ENCODE measurements around the gene PNN. TPM values are rescaled to one million over a fixed set of nuclear protein-coding genes. Genes with fewer than 3 reads are reported as not detected.

The PNN gene
- total RNA-seq, 3 donors from 2014 or later: 31.8 to 50.8 (median 47.4) TPM

DNA sequence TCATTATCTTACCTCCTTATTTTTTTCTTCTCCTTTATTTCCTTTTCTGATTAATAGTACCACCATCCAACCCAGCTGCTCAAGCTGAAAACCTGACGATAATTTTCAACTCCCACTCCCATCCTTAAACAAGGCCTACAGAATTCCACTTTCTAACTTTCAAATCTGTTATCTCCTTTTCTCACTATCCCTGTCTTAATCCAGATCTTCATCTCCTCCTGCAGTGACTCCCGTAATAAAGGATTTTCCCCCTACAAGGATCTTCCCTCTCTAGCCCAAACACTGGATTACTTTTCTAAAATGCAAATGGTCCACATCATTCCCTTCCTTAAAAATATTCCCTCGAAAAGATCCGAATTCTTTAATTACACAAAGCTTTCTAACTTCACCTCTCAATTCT, 6.5 kb upstream of the PNN start:
- Histone ChIP-seq H3K36me3 (no peaks in the 10 kb centered on the region), H3K27ac (no peak overlapping the region), H3K27me3 (no peaks in the 10 kb centered on the region), H3K9me3 (no peaks in the 10 kb centered on the region), H3K4me1 (no peaks in the 10 kb centered on the region), H3K4me3 (peak overlapping the region; percentile 79 to 92 (median 85))
- intact Hi-C loops (cut with DNase I; ENCODE audit: low total_unique reads): no loop called here
- TF ChIP-seq, protein P1, sequence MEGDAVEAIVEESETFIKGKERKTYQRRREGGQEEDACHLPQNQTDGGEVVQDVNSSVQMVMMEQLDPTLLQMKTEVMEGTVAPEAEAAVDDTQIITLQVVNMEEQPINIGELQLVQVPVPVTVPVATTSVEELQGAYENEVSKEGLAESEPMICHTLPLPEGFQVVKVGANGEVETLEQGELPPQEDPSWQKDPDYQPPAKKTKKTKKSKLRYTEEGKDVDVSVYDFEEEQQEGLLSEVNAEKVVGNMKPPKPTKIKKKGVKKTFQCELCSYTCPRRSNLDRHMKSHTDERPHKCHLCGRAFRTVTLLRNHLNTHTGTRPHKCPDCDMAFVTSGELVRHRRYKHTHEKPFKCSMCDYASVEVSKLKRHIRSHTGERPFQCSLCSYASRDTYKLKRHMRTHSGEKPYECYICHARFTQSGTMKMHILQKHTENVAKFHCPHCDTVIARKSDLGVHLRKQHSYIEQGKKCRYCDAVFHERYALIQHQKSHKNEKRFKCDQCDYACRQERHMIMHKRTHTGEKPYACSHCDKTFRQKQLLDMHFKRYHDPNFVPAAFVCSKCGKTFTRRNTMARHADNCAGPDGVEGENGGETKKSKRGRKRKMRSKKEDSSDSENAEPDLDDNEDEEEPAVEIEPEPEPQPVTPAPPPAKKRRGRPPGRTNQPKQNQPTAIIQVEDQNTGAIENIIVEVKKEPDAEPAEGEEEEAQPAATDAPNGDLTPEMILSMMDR (IDR thresholded peaks at IDR 0.05): no peak
- TF ChIP-seq POLR2AphosphoS5 (IDR thresholded peaks at IDR 0.05) (no peak), POLR2A (IDR thresholded peaks at IDR 0.05) (no peak)
- DNase-seq (ENCODE audit: low spot score in 2 of 2): no peak

- H3K4me3 ChIP-seq: peak overlapping the region; percentile 79 to 92 (median 85)
- TF ChIP-seq POLR2A (IDR thresholded peaks at IDR 0.05): no peak
- no peak for TF ChIP-seq POLR2AphosphoS5 (IDR thresholded peaks at IDR 0.05)
- TF ChIP-seq, protein P1 (IDR thresholded peaks at IDR 0.05): no peak
- peak overlapping the region; percentile 98 to 99 for H3K27ac ChIP-seq
- intact Hi-C loops (cut with DNase I; ENCODE audit: low total_unique reads): no loop called here
- H3K36me3 ChIP-seq: no peaks in the 10 kb centered on the region
- no peaks in the 10 kb centered on the region for H3K27me3 ChIP-seq
- H3K9me3 ChIP-seq: no peaks in the 10 kb centered on the region
- no peaks in the 10 kb centered on the region for H3K4me1 ChIP-seq
- DNase-seq (ENCODE audit: low spot score in 2 of 2): no peak
Measured at GRCh38 chr14:39169541-39169900, 5.5 kb upstream of the PNN start.

DNA sequence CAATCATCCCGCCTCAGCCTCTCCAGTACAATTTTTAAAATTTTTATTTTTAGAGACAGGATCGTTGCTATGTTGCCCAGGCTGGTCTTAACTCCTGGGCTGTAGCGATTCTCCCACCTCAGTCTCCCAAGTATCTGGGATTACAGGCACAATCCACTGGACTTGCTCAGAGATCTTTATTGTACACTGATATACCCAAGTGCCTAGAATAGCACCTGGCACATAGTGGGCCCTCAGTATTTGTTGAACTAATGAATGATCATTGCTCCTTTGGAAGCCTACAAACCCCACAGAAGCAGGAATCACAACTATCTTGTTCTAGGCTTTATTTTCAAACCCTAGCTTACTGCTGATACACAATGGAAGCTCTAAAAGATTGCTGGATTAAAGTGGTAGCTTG, 1.9 kb upstream of the PNN start:
- no peak for TF ChIP-seq POLR2AphosphoS5 (IDR thresholded peaks at IDR 0.05)
- TF ChIP-seq, protein P1 (IDR thresholded peaks at IDR 0.05): no peak
- no peak for TF ChIP-seq POLR2A (IDR thresholded peaks at IDR 0.05)
- no peak for DNase-seq (ENCODE audit: low spot score in 2 of 2)
- no peaks in the 10 kb centered on the region for H3K27me3 ChIP-seq
- H3K4me1 ChIP-seq: peaks cover 0 to 8% of the 10 kb centered on the region in 2 donors
- no peaks in the 10 kb centered on the region for H3K36me3 ChIP-seq
- H3K27ac ChIP-seq: no peak overlapping the region
- intact Hi-C loops (cut with DNase I; ENCODE audit: low total_unique reads): loop anchor here (5.0 kb wide), 1 partner anchor 94 kb away; no protein-coding TSS in a partner anchor
- H3K4me3 ChIP-seq: no peak overlapping the region
- no peaks in the 10 kb centered on the region for H3K9me3 ChIP-seq

DNA sequence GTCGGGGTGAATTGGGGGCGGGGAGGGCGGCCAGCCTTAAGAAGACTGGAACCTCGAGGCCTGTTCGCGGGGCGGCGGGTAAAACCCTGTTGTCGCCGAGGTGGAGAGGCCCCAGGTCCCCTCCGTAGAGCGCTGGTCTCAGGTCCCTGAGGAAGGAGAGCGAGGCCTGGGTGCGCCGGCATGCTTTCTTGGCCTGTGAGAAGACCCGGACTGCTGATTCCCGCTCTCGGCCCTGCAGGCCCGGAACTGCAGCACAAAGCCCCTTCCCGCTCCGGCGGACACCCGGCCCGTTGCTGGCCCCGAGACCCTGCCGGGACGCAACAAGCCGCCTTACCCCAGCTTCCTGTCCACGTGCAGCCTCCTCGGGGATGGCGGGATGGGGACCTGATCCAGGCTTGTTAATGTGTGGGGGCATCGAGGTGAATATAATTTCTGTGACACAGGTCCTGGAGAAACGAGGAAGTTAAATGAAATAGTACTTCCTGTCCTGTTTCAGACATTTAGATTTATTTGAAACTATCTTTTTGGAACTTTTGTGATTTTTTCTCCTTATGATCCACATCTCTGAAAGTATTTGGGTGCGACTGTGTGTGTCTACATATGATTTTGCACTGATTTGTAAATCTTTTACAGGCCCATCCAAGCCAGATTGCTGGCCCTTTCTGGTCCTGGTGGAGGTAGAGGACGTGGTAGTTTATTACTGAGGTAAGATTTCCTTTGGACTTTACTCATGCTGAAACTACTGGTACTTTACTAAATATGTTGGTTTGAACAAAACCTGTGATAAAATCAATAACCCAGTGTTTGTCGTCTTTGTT, 600 bp downstream of the PNN start:
- peak overlapping the region; percentile 95 to 98 for H3K27ac ChIP-seq
- intact Hi-C loops (cut with DNase I; ENCODE audit: low total_unique reads): no loop called here
- DNase-seq (ENCODE audit: low spot score in 2 of 2): peak in 1 of 2 donors; percentile 56

More for the DNA sequence above, 600 bp downstream of the PNN start:
- TF ChIP-seq POLR2A (IDR thresholded peaks at IDR 0.05) (no peak), POLR2AphosphoS5 (IDR thresholded peaks at IDR 0.05) (no peak)
- TF ChIP-seq, protein P1 (IDR thresholded peaks at IDR 0.05): no peak
- H3K9me3 ChIP-seq: no peaks in the 10 kb centered on the region
- no peaks in the 10 kb centered on the region for H3K36me3 ChIP-seq
- H3K4me3 ChIP-seq: peak overlapping the region; percentile 83 to 92 (median 88)
- H3K27me3 ChIP-seq: no peaks in the 10 kb centered on the region
- H3K4me1 ChIP-seq: peaks cover 0 to 8% of the 10 kb centered on the region in 2 donors

Measured in breast epithelium (tissue), 4 donors.